ENCODE data around the gene GOLGA5. TPM values are rescaled to one million over a fixed set of nuclear protein-coding genes. Genes with fewer than 3 reads are reported as not detected.

The GOLGA5 gene
- total and polyA plus RNA-seq, 2 of the 13 experiments (the other 11 are each of a cell fraction or from before 2014, with no cell fraction given), result 31.0 to 40.0 TPM

DNA sequence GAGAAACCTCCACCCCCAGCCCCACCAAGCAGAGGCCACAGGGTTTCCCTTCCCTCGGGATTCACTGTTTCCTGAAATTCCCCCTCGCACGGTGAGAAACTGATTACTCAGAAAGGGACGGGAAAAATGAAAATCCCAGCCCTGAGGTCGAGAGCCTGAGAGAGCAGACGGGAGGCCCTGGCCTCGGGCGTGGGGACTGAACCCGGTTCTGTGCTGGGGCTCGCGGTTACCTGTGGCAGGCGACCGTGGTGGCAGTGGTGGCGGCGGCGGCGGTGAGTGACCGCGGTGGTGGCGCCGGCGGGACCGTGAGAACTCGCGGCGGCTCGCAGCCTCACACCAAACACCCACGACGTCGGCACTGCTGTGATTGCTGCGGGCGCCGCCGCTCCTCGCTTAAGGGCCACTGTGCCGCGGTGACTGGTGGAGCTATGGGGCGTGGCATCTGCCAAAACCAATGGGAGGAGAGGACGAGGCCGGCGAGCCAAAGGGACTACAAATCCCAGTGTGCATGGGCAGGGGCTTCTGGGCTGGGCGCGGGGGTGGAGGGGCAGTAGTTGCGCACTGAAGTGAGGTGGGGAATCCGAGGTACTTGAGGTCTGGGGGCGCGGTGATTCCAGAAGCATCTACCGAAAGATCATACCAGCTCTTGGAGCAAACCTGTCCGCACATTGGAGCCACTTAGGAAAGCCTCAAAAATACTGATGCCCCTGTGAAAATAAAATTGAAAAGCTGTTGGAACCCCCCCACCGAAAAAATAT, 45.7 kb upstream of the GOLGA5 start, which contains the start of gene LGMN (continued):
- TF ChIP-seq ZNF75D (CRISPR knock-in tag; IDR thresholded peaks at IDR 0.05; ENCODE audit: borderline replicate concordance) (no peak), PAWR (CRISPR knock-in tag; IDR thresholded peaks at IDR 0.05; ENCODE audit: borderline replicate concordance) (peak; percentile 76; the same call in 1 of the 2 replicates), SOX6 (IDR thresholded peaks at IDR 0.05) (no peak), SOX6 (CRISPR knock-in tag; IDR thresholded peaks at IDR 0.05) (peak; percentile 66), ZKSCAN1 (IDR thresholded peaks at IDR 0.05; ENCODE audit: low read length) (no peak), TAF15 (IDR thresholded peaks at IDR 0.05; ENCODE audit: low read depth, low read length, poor library complexity, severe bottlenecking) (no peak), ZFAT (CRISPR knock-in tag; conservative IDR thresholded peaks at IDR 0.05) (no peak), PBX3 (CRISPR knock-in tag; IDR thresholded peaks at IDR 0.05; ENCODE audit: borderline replicate concordance) (no peak), NFYB (CRISPR knock-in tag; IDR thresholded peaks at IDR 0.05) (peak; percentile 78), ARNT2 (CRISPR knock-in tag; IDR thresholded peaks at IDR 0.05; ENCODE audit: low read depth) (peak; percentile 88; the same call in 1 of the 2 replicates), ZNF512 (CRISPR knock-in tag; IDR thresholded peaks at IDR 0.05) (no peak), TBX2 (CRISPR knock-in tag; IDR thresholded peaks at IDR 0.05; ENCODE audit: borderline replicate concordance) (peak; percentile 93), YEATS2 (CRISPR knock-in tag; IDR thresholded peaks at IDR 0.05; ENCODE audit: borderline replicate concordance) (no peak; the same call in 1 of the 2 replicates), ZNF557 (CRISPR knock-in tag; IDR thresholded peaks at IDR 0.05) (no peak), SIX4 (CRISPR knock-in tag; IDR thresholded peaks at IDR 0.05) (no peak), KDM4B (CRISPR knock-in tag; IDR thresholded peaks at IDR 0.05) (no peak), ZNF44 (CRISPR knock-in tag; IDR thresholded peaks at IDR 0.05) (peak; percentile 89; the same call in 1 of the 2 replicates), HCFC1 (IDR thresholded peaks at IDR 0.05; ENCODE audit: low read depth, low read length) (peak; percentile 84), SIN3B (IDR thresholded peaks at IDR 0.05; ENCODE audit: low read length) (0 out of 2 replicates have a peak, but pooled peaks have one; percentile 21), ZGPAT (CRISPR knock-in tag; IDR thresholded peaks at IDR 0.05) (peak; percentile 72), ZBTB3 (CRISPR knock-in tag; IDR thresholded peaks at IDR 0.05; ENCODE audit: borderline replicate concordance, low read depth) (peak; percentile 57; the same call in 1 of the 2 replicates), PLSCR1 (CRISPR knock-in tag; IDR thresholded peaks at IDR 0.05; ENCODE audit: borderline replicate concordance) (no peak), HOXA5 (CRISPR knock-in tag; IDR thresholded peaks at IDR 0.05) (no peak)

All from HepG2 (cell line).